Panc1 (cell line): ENCODE results near the gene EIF4G3. TPM values are rescaled to one million over a fixed set of nuclear protein-coding genes. Genes with fewer than 3 reads are reported as not detected.

ENCODE experiments used
- ATAC-seq: fragments of 200-7000 bp; cut with Tn5 transposase; 2 replicates; pipeline ENCODE4 v1.9.1; 2020; ENCODE audit warnings: mild to moderate bottlenecking, moderate library complexity
- BruUV-seq: library from RNA; stranded (reverse); fragments of 400-500 nt; replicated peaks from 2 replicates; lab custom pipeline; 2021; lab: Mats Ljungman, UMichigan
- CTCF ChIA-PET: fragments of 300-600 bp; sonication (Branson Sonifier 250); formaldehyde crosslinking; loops from one replicate; lab custom pipeline; 2022; ENCODE audit warnings: antibody characterized with exemption; lab: Charles Lee
- POLR2A ChIA-PET: fragments of 300-600 bp; sonication (Branson Sonifier 250); formaldehyde crosslinking; loops from one replicate; lab custom pipeline; 2022; ENCODE audit warnings: antibody characterized with exemption; lab: Charles Lee
- DNase-seq: peaks from one replicate; pipeline ENCODE4 v3.0.0-alpha.2; 2010; ENCODE audit warnings: low read depth, low spot score
- H3K27ac ChIP-seq: 2 replicates; pipeline ENCODE4 v1.5.1; 2011; ENCODE audit warnings: mild to moderate bottlenecking, low read length, inconsistent platforms
- H3K27me3 ChIP-seq: fragments of 200-500 bp; sonication (Bioruptor generic); 2 replicates; pipeline ENCODE4 v1.6.0; 2014; ENCODE audit warnings: low read length, inconsistent platforms; ENCODE audit not compliant: control insufficient read depth, insufficient read depth
- H3K36me3 ChIP-seq: fragments of 200-500 bp; sonication (Bioruptor generic); 2 replicates; pipeline ENCODE4 v1.5.1; 2014; ENCODE audit warnings: inconsistent platforms, mild to moderate bottlenecking, low read length, moderate library complexity; ENCODE audit not compliant: control insufficient read depth, insufficient read depth
- H3K4me1 ChIP-seq: 2 replicates; pipeline ENCODE4 v1.5.1; 2011; ENCODE audit warnings: inconsistent platforms, mild to moderate bottlenecking, low read length, moderate library complexity; ENCODE audit not compliant: control insufficient read depth, insufficient read depth
- H3K4me3 ChIP-seq, 2 experiments: 2 replicates each; pipeline ENCODE4 v1.5.1; 2011 to 2012; ENCODE audit warnings: low read depth in 2 of 2, low read length in 2 of 2, mild to moderate bottlenecking in 2 of 2, inconsistent platforms in 1 of 2, moderate library complexity in 1 of 2
- H3K9me3 ChIP-seq: fragments of 200-500 bp; sonication (Bioruptor generic); 2 replicates; pipeline ENCODE4 v1.5.1; 2014; ENCODE audit warnings: low read depth, mild to moderate bottlenecking, inconsistent platforms, low read length, moderate library complexity; ENCODE audit not compliant: control insufficient read depth, insufficient read depth
- POLR2AphosphoS5 ChIP-seq: IDR thresholded peaks from 2 replicates; pipeline ENCODE4 v1.6.1; 2012; ENCODE audit warnings: mild to moderate bottlenecking, low read depth, low read length, moderate library complexity
- REST ChIP-seq, 2 experiments: IDR thresholded peaks; 2 replicates each; pipeline ENCODE4 v1.6.1; 2011 to 2012; ENCODE audit warnings: low read depth in 2 of 2, control low read depth in 1 of 2, low read length in 1 of 2, mild to moderate bottlenecking in 1 of 2, moderate library complexity in 1 of 2; ENCODE audit not compliant: insufficient read depth in 1 of 2
- SIN3A ChIP-seq: IDR thresholded peaks from 2 replicates; pipeline ENCODE4 v1.6.1; 2012; ENCODE audit warnings: low read depth, mild to moderate bottlenecking, low read length, moderate library complexity, borderline replicate concordance; ENCODE audit not compliant: insufficient read depth
- TCF7L2 ChIP-seq: IDR thresholded peaks from 2 replicates; pipeline ENCODE4 v1.6.1; 2011; ENCODE audit warnings: mild to moderate bottlenecking, low read depth, low read length, inconsistent platforms
- in situ Hi-C: cut with HindIII; loops from 2 replicates; pipeline ENCODE4 v1.10.0; 2016; ENCODE audit warnings: low sequenced_read_pairs, low pct_unique_long_range_greater_than_20kb
- intact Hi-C: fragments of 100-400 bp; cut with micrococcal nuclease; formaldehyde crosslinking; loops from one replicate; pipeline ENCODE4 v1.10.0; 2022; ENCODE audit not compliant: unreplicated experiment
- total RNA-seq: library from RNA; stranded (reverse); gene quantifications from one replicate; pipeline ENCODE4 v1.2.1, GENCODE V29; 2021; ENCODE audit not compliant: unreplicated experiment
- TF ChIP-seq, protein P1 (sequence below): fragments of 450-650 bp; IDR thresholded peaks from 2 replicates; pipeline ENCODE4 v1.5.1; 2017; ENCODE audit warnings: mild to moderate bottlenecking

The EIF4G3 gene
- total RNA-seq, 1 experiment from 2014 or later: 78.6 TPM

GRCh38 chr1:21003281-21004045, 173.2 kb downstream of the EIF4G3 start:
- DNase-seq (no peak), ATAC-seq (no peak)
- POLR2A ChIA-PET: no interaction called here
- intact Hi-C loops (no loop called here), in situ Hi-C loops (no loop called here)
- BruUV-seq: no TSS peak
- Histone ChIP-seq H3K4me1 (peaks cover under 1% of the 10 kb centered on the region; the same call in 1 of the 2 replicates), H3K27ac (no peak overlapping the region), H3K9me3 (no peaks in the 10 kb centered on the region), H3K4me3 (no peak overlapping the region), H3K36me3 (no peaks in the 10 kb centered on the region), H3K27me3 (no peaks in the 10 kb centered on the region)
- TF ChIP-seq TCF7L2 (no peak), SIN3A (no peak)
- CTCF ChIA-PET: no interaction called here

GRCh38 chr1:21001042-21001441, 175.7 kb downstream of the EIF4G3 start:
- no peak for DNase-seq
- no peaks in the 10 kb centered on the region for H3K36me3 ChIP-seq
- H3K9me3 ChIP-seq: no peaks in the 10 kb centered on the region
- TF ChIP-seq TCF7L2: no peak
- H3K27ac ChIP-seq: no peak overlapping the region
- BruUV-seq: no TSS peak
- peaks cover 3% of the 10 kb centered on the region; the same call in 1 of the 2 replicates for H3K4me1 ChIP-seq
- no peaks in the 10 kb centered on the region for H3K27me3 ChIP-seq
- ATAC-seq: no peak
- intact Hi-C loops (no loop called here), in situ Hi-C loops (no loop called here)
- POLR2A ChIA-PET: interaction anchor here (0.6 kb wide), 1 partner anchor 13 kb away, joined by 9 read pairs; no protein-coding TSS in a partner anchor
- CTCF ChIA-PET: no interaction called here
- H3K4me3 ChIP-seq: no peak overlapping the region

DNA sequence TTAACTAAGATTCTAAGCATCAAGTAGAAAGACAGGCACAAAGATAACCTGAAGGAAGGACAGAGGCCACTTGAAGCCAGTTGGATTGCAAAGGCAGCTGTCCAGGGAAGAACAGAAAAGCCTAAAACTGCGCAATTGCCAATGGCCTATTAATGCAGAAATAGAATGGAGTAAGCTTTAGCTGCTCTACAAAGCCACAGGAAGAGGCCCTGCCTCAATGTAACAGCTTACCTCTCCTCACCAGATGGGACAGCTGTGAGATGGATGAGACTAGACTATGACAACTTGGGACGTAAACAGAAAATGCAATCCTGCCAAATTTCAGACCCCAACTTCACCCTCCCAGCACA, 176.5 kb downstream of the EIF4G3 start:
- in situ Hi-C loops: no loop called here
- no peak for DNase-seq
- H3K9me3 ChIP-seq: no peaks in the 10 kb centered on the region
- ChIA-PET POLR2A (interaction anchor here (0.5 kb wide), 1 partner anchor 16 kb away, joined by 4 read pairs; no protein-coding TSS in a partner anchor), CTCF (no interaction called here)
- intact Hi-C loops: no loop called here
- peaks cover 3% of the 10 kb centered on the region; the same call in 1 of the 2 replicates for H3K4me1 ChIP-seq
- H3K27ac ChIP-seq: no peak overlapping the region
- H3K27me3 ChIP-seq: no peaks in the 10 kb centered on the region
- no peak overlapping the region for H3K4me3 ChIP-seq
- no peak for ATAC-seq
- no peaks in the 10 kb centered on the region for H3K36me3 ChIP-seq
- no TSS peak for BruUV-seq
- TF ChIP-seq POLR2AphosphoS5: no peak
- TF ChIP-seq, protein P1, sequence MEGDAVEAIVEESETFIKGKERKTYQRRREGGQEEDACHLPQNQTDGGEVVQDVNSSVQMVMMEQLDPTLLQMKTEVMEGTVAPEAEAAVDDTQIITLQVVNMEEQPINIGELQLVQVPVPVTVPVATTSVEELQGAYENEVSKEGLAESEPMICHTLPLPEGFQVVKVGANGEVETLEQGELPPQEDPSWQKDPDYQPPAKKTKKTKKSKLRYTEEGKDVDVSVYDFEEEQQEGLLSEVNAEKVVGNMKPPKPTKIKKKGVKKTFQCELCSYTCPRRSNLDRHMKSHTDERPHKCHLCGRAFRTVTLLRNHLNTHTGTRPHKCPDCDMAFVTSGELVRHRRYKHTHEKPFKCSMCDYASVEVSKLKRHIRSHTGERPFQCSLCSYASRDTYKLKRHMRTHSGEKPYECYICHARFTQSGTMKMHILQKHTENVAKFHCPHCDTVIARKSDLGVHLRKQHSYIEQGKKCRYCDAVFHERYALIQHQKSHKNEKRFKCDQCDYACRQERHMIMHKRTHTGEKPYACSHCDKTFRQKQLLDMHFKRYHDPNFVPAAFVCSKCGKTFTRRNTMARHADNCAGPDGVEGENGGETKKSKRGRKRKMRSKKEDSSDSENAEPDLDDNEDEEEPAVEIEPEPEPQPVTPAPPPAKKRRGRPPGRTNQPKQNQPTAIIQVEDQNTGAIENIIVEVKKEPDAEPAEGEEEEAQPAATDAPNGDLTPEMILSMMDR: no peak
- TF ChIP-seq TCF7L2: no peak
- TF ChIP-seq REST (IDR thresholded peaks at IDR 0.05; ENCODE audit: insufficient read depth in 1 of 2, low read depth in 2 of 2, low read length in 1 of 2): no peak
- TF ChIP-seq SIN3A: no peak
